DND-41 (cell line): ENCODE measurements around the gene PLPP1.

Experiments used
- EZH2 ChIP-seq: IDR thresholded peaks from 3 replicates; pipeline ENCODE4 v1.6.1; 2012; ENCODE audit warnings: borderline replicate concordance, low read depth, mild to moderate bottlenecking, moderate library complexity, low read length, inconsistent platforms; ENCODE audit not compliant: severe bottlenecking
- TF ChIP-seq, protein P1 (sequence below): IDR thresholded peaks from 2 replicates; pipeline ENCODE4 v1.5.1; 2012; ENCODE audit warnings: borderline replicate concordance, low read length, moderate library complexity, mild to moderate bottlenecking; ENCODE audit not compliant: poor library complexity, severe bottlenecking; ENCODE audit errors: extremely low read depth

DNA sequence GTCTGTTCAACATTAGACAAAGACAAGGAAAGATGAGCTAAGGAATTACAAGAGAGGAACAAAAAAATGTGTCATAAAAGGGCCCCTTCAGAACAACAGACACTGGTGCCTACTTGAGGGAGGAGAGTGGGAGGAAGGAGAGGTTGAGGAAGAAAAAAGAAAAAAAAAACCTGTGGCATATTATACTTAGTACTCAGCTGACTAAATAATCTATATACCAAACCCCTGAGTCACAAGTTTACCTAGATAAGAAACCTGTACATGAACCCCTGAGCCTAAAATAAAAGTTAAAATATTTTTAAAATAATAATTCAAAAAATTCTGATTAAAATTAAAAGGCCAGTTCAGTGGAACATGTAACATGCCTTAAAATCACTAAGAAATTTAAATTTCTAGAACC lies 119.7 kb downstream of the PLPP1 start:
- TF ChIP-seq EZH2 = no peak
- TF ChIP-seq, protein P1, sequence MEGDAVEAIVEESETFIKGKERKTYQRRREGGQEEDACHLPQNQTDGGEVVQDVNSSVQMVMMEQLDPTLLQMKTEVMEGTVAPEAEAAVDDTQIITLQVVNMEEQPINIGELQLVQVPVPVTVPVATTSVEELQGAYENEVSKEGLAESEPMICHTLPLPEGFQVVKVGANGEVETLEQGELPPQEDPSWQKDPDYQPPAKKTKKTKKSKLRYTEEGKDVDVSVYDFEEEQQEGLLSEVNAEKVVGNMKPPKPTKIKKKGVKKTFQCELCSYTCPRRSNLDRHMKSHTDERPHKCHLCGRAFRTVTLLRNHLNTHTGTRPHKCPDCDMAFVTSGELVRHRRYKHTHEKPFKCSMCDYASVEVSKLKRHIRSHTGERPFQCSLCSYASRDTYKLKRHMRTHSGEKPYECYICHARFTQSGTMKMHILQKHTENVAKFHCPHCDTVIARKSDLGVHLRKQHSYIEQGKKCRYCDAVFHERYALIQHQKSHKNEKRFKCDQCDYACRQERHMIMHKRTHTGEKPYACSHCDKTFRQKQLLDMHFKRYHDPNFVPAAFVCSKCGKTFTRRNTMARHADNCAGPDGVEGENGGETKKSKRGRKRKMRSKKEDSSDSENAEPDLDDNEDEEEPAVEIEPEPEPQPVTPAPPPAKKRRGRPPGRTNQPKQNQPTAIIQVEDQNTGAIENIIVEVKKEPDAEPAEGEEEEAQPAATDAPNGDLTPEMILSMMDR = no peak
